Measurements from ENCODE around the gene KRTAP4-3. TPM values are rescaled to one million over a fixed set of nuclear protein-coding genes. Genes with fewer than 3 reads are reported as not detected.
"Not testable (repeated sequence)": the region's sequence is repeated elsewhere in the genome, so short reads cannot be mapped to it uniquely, and the experiment has no call there.

Gene KRTAP4-3
- total RNA-seq, 2 experiments from 2014 or later = not detected

DNA sequence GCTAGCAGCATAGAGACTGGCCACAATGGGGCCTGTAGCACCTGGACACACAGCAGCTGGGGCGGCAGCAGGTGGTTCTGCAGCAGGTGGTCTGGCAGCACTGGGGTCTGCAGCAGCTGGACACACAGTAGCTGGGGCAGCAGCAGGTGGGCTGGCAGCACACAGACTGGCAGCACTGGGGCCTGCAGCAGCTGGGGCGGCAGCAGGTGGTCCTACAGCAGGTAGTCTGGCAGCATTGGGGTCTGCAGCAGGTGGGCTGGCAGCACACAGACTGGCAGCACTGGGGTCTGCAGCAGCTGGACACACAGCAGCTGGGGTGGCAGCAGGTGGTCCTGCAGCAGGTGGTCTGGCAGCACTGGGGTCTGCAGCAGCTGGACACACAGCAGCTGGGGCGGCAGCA is 7.8 kb downstream of the KRTAP4-3 start:
- CTCF ChIA-PET = interaction anchor here (0.6 kb wide), 1 partner anchor 954 kb away, joined by 4 read pairs; no protein-coding TSS in a partner anchor
- POLR2A ChIA-PET = not testable (repeated sequence)

- ChIA-PET POLR2A (no interaction called here), CTCF (no interaction called here)
These were observed 14.2 kb downstream of the KRTAP4-3 start for GRCh38 chr17:41153856-41154255.

DNA sequence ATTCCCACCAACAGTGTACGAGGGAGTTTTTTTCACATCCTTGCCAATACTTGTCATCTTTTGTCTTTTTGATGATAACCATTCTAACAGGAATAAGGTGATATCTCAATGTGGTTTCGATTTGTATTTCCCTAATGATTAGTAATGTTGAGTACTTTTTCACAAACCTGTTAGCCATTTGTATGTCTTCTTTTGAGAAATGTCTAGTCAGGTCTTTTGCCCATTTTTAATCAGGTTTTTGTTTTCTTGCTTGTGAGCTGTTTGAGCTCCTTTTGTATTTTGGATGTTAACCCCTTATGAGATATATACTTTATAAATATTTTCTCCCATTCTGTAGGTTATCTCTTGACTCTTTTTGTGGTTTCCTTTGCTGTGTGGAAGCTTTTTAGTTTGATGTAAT is 16.5 kb downstream of the KRTAP4-3 start:
- POLR2A ChIA-PET = no interaction called here
- CTCF ChIA-PET = no interaction called here

GRCh38 chr17:41150026-41150425 is 18.0 kb downstream of the KRTAP4-3 start:
- POLR2A ChIA-PET = no interaction called here
- CTCF ChIA-PET = no interaction called here

DNA sequence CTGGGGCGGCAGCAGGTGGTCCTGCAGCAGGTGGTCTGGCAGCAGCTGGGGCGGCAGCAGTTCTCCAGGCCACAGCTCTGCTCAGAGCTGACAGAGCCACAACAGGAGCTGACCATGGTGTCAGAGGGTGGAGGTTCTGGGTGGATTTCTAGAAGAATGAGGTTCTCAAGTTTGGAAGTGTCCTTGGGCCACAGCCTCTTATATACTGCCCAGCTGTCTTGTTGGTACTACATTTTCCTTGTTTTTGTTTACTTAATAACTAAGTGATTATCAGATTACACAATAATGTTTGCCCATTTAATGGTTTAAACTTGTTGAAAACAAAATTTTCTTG is 18.4 kb downstream of the KRTAP4-3 start, which contains the start of gene KRTAP4-5:
TSS of gene KRTAP4-5 (minus strand) at position 174 of the 334 bp plus-strand sequence. CDS start at position 116, 58 bp downstream.
- ChIA-PET POLR2A (no interaction called here), CTCF (no interaction called here)

GRCh38 chr17:41148971-41149651 is 18.9 kb downstream of the KRTAP4-3 start:
- POLR2A ChIA-PET, CTCF ChIA-PET: not testable (repeated sequence)

GRCh38 chr17:41147531-41148204 is 20.4 kb downstream of the KRTAP4-3 start:
- CTCF ChIA-PET = no interaction called here
- POLR2A ChIA-PET = no interaction called here

DNA sequence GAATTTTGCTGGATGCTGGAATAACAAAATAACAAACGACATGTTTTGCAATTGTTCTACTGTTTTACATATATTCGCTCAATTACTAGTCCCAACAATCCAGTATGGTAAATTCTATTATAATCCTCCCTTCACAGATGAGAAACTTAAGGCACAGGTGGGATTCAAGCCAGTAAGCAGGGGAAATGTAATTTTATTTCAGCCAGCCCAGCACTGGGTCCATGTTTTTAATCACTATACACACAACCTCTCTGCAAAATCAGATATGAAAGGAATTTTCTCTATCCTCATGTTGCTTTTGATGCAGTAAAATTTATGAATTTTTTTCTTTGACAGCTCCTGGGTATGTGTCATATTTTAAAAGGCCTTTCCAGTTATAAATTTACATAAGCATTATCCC is 22.8 kb downstream of the KRTAP4-3 start:
- ChIA-PET CTCF (no interaction called here), POLR2A (no interaction called here)

- ChIA-PET CTCF (no interaction called here), POLR2A (no interaction called here)
These were observed 23.2 kb downstream of the KRTAP4-3 start for GRCh38 chr17:41144846-41145245.

GRCh38 chr17:41141361-41141760 is 26.7 kb downstream of the KRTAP4-3 start:
- ChIA-PET POLR2A (no interaction called here), CTCF (no interaction called here)

- ChIA-PET CTCF (no interaction called here), POLR2A (no interaction called here)
These were observed 27.5 kb downstream of the KRTAP4-3 start, which contains the start of gene KRTAP4-6 for GRCh38 chr17:41140360-41141131. TSS of gene KRTAP4-6 (minus strand) at chr17:41140544. CDS start at chr17:41140487, 57 bp downstream.

DNA sequence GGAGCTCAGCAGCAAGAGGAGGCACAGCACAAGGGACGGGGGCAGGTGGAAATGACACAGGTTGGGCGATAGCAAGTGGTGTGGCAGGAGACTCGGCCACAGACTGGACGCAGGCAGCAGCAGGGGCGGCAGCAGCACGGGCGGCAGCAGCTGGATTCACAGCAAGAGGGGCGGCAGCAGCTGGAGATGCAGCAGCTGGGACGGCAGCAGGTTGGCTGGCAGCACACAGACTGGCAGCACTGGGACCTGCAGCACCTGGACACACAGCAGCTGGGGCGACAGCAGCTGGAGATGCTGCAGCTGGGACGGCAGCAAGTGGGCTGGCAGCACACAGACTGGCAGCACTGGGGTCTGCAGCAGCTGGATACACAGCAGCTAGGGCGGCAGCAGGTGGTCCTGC is 28.2 kb downstream of the KRTAP4-3 start:
- POLR2A ChIA-PET, CTCF ChIA-PET: not testable (repeated sequence)

- ChIA-PET POLR2A (no interaction called here), CTCF (no interaction called here)
These were observed 33.9 kb downstream of the KRTAP4-3 start for GRCh38 chr17:41133880-41134735.

GRCh38 chr17:41131979-41132378 is 36.0 kb downstream of the KRTAP4-3 start:
- POLR2A ChIA-PET = no interaction called here
- CTCF ChIA-PET = no interaction called here

DNA sequence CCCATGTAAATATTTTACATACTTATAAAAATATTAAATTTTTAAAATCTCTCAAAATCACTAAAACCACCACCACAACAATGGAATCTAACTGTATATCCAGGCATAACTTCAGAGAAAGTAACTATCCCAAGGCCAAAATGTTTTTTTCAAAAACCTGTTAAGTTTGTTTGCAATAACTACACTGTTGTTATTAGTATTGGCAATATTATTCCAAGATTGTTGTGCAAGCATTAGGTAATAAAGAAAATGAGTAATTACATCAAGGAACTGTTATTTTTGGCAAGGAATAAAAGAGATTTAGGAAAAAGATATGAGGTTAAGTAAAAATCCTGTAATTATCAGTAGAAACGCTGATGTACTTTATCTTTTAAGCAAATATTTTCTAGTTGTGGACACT is 40.6 kb downstream of the KRTAP4-3 start:
- POLR2A ChIA-PET = no interaction called here
- CTCF ChIA-PET = no interaction called here

- POLR2A ChIA-PET = no interaction called here
- CTCF ChIA-PET = no interaction called here
These were observed 41.6 kb downstream of the KRTAP4-3 start for GRCh38 chr17:41126412-41126811.

DNA sequence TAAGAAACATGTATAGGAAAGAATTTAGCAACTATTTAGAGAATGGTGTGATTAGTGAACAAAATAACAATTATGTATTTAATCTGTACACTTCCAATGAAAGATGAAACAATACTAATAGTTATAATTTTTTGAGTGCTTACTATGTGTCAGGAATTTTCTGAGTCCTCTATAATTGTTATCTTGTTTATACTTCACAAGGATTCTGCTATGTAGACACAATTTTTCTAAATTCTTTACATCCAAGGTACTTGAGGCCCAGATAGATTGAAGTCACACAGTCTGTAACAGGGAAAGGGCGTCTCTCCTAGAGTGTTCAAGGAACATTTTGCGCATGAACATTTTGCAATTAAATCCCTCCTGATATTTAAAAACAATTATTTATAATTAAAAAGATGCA is 43.0 kb downstream of the KRTAP4-3 start:
- ChIA-PET CTCF (no interaction called here), POLR2A (no interaction called here)

DNA sequence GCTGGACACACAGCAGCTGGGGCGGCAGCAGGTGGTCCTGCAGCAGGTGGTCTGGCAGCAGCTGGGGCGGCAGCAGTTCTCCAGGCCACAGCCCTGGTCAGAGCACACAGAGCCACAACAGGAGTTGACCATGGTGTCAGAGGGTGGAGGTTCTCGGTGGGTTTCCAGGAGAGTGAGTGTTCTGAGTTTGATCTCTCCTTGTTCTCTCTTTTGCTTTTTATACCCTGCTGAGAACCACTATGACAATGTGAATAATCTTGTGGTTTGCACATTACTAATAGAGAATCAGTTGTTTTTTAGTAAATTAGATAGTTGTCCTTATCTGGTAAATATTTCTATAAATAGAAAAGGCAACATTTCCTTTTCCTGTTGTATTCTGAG is 44.0 kb downstream of the KRTAP4-3 start, which contains the start of gene KRTAP4-12:
TSS of gene KRTAP4-12 (minus strand) at position 192 of the 381 bp plus-strand sequence. CDS start at position 132, 60 bp downstream.
- POLR2A ChIA-PET, CTCF ChIA-PET: not testable (repeated sequence)

GRCh38 chr17:41123292-41123990 is 44.6 kb downstream of the KRTAP4-3 start:
- CTCF ChIA-PET, POLR2A ChIA-PET: not testable (repeated sequence)

- CTCF ChIA-PET = no interaction called here
- POLR2A ChIA-PET = no interaction called here
These were observed 46.3 kb downstream of the KRTAP4-3 start for GRCh38 chr17:41121742-41122141.
